ENCODE results near the gene FBXL15.

The FBXL15 gene

DNA sequence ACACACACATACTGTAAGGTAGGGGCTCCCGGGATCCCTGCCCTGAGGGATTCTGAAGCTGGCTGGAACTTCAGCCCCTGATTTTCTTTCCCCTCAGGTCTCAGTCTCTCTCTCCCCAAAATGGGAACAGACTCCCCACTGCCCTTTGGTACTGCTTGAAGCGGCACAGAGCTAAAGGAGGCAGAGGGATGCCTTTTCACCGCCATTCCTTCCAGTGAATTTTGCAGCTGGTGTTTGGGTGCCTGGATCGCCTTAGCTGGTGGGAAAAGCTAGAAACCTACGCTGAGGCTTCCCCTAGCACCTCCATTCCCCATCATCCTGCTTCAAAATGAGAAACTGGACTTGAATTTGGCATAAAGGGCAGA, 14.5 kb downstream of the FBXL15 start:
- Histone ChIP-seq H3K4me3 (no peak overlapping the region), H3K9me3 (ENCODE audit: low read depth, low read length) (no peaks in the 10 kb centered on the region), H3K9ac (ENCODE audit: insufficient read length) (no peak overlapping the region), H3K27ac (no peak overlapping the region), H3K36me3 (ENCODE audit: insufficient read depth, low read length) (no peaks in the 10 kb centered on the region)
- DNase-seq (ENCODE audit: low read depth, low spot score): no peak
- no peak for TF ChIP-seq POLR2AphosphoS5 (IDR thresholded peaks at IDR 0.05; ENCODE audit: borderline replicate concordance, low read depth, low read length)

DNA sequence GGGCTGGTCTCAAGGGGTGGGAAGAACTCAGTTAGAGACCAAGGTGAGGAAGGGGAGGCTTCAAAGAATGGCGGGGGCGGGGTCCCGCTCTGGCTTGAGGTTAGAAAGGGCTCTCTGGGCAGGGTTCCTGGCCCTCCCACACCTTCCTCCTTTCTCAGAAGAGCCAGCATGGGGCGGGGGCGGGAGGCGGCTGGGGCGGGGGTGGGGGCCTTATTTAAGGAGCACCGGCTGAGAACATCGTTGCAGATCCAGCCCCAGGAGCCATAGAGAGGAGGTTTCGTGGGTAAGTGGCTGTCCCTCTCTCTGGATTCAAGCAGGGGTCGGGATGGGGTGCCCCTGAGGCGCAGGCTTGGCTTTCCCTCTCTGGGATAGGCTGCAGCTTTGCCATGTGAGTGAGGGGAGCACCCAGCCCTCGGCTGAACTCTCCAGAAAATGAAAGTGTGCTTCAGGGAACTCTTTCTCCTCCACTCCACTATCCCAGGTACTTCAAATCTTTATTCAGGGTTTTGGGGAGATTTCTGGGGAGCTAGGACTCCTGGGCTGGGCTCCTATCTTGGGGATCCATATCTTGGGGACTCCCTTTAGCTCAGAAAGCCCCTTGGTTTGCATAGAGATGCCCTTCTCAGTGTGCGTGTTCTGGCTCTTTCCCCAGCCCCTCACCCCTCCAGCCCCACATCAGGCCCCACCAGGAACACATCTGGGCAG, 15.0 kb downstream of the FBXL15 start:
- no peak for DNase-seq (ENCODE audit: low read depth, low spot score)
- no peaks in the 10 kb centered on the region for H3K9me3 ChIP-seq (ENCODE audit: low read depth, low read length)
- H3K4me3 ChIP-seq: no peak overlapping the region
- no peak overlapping the region for H3K27ac ChIP-seq
- no peaks in the 10 kb centered on the region for H3K36me3 ChIP-seq (ENCODE audit: insufficient read depth, low read length)
- H3K9ac ChIP-seq (ENCODE audit: insufficient read length): no peak overlapping the region
- TF ChIP-seq POLR2AphosphoS5 (IDR thresholded peaks at IDR 0.05; ENCODE audit: borderline replicate concordance, low read depth, low read length) (no peak; the same call in 1 of the 2 replicates), FOXP2 (optimal IDR thresholded peaks at IDR 0.05; ENCODE audit: control extremely low read depth, extremely low read length, insufficient read depth) (no peak), EZH2 (IDR thresholded peaks at IDR 0.05) (no peak)

GRCh38 chr10:102436312-102436711, 15.7 kb downstream of the FBXL15 start:
- no peaks in the 10 kb centered on the region for H3K36me3 ChIP-seq (ENCODE audit: insufficient read depth, low read length)
- TF ChIP-seq EZH2 (IDR thresholded peaks at IDR 0.05) (no peak), POLR2AphosphoS5 (IDR thresholded peaks at IDR 0.05; ENCODE audit: borderline replicate concordance, low read depth, low read length) (no peak), FOXP2 (optimal IDR thresholded peaks at IDR 0.05; ENCODE audit: control extremely low read depth, extremely low read length, insufficient read depth) (no peak)
- no peak overlapping the region for H3K4me3 ChIP-seq
- no peak overlapping the region for H3K9ac ChIP-seq (ENCODE audit: insufficient read length)
- H3K9me3 ChIP-seq (ENCODE audit: low read depth, low read length): no peaks in the 10 kb centered on the region
- DNase-seq (ENCODE audit: low read depth, low spot score): no peak
- no peak overlapping the region for H3K27ac ChIP-seq

GRCh38 chr10:102437515-102437914, 16.9 kb downstream of the FBXL15 start:
- H3K36me3 ChIP-seq (ENCODE audit: insufficient read depth, low read length): no peaks in the 10 kb centered on the region
- no peaks in the 10 kb centered on the region for H3K9me3 ChIP-seq (ENCODE audit: low read depth, low read length)
- H3K4me3 ChIP-seq: no peak overlapping the region
- H3K27ac ChIP-seq: no peak overlapping the region
- DNase-seq (ENCODE audit: low read depth, low spot score): no peak
- TF ChIP-seq EZH2 (IDR thresholded peaks at IDR 0.05) (no peak), FOXP2 (optimal IDR thresholded peaks at IDR 0.05; ENCODE audit: control extremely low read depth, extremely low read length, insufficient read depth) (no peak), POLR2AphosphoS5 (IDR thresholded peaks at IDR 0.05; ENCODE audit: borderline replicate concordance, low read depth, low read length) (no peak)
- no peak overlapping the region for H3K9ac ChIP-seq (ENCODE audit: insufficient read length)

GRCh38 chr10:102438374-102438773, 17.7 kb downstream of the FBXL15 start:
- no peak for DNase-seq (ENCODE audit: low read depth, low spot score)
- H3K9ac ChIP-seq (ENCODE audit: insufficient read length): no peak overlapping the region
- no peaks in the 10 kb centered on the region for H3K9me3 ChIP-seq (ENCODE audit: low read depth, low read length)
- H3K4me3 ChIP-seq: no peak overlapping the region
- TF ChIP-seq FOXP2 (optimal IDR thresholded peaks at IDR 0.05; ENCODE audit: control extremely low read depth, extremely low read length, insufficient read depth) (no peak), POLR2AphosphoS5 (IDR thresholded peaks at IDR 0.05; ENCODE audit: borderline replicate concordance, low read depth, low read length) (no peak), EZH2 (IDR thresholded peaks at IDR 0.05) (no peak)
- H3K36me3 ChIP-seq (ENCODE audit: insufficient read depth, low read length): no peaks in the 10 kb centered on the region
- H3K27ac ChIP-seq: no peak overlapping the region

DNA sequence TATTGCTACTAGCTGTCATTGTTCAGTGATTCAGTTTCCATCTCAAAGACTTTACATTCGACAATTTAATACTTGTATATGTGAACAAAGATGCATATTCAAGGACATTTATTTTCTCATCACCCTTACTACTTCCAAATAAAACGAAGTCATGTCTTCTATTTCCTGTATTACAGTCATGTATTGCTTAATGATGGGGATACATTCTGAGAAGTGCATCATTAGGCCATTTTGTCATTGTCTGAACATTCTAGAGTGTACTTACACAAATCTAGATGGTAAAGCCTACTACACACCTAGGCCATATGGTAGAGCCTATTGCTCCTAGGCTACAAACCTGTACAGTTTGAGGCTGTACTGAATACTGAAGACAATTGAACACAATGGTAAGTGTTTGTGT, 24.2 kb downstream of the FBXL15 start:
- Histone ChIP-seq H3K27ac (no peak overlapping the region), H3K4me3 (no peak overlapping the region), H3K9ac (ENCODE audit: insufficient read length) (no peak overlapping the region), H3K9me3 (ENCODE audit: low read depth, low read length) (no peaks in the 10 kb centered on the region), H3K36me3 (ENCODE audit: insufficient read depth, low read length) (no peaks in the 10 kb centered on the region)
- TF ChIP-seq FOXP2 (optimal IDR thresholded peaks at IDR 0.05; ENCODE audit: control extremely low read depth, extremely low read length, insufficient read depth) (no peak), EZH2 (IDR thresholded peaks at IDR 0.05) (no peak), POLR2AphosphoS5 (IDR thresholded peaks at IDR 0.05; ENCODE audit: borderline replicate concordance, low read depth, low read length) (no peak)
- DNase-seq (ENCODE audit: low read depth, low spot score): no peak

DNA sequence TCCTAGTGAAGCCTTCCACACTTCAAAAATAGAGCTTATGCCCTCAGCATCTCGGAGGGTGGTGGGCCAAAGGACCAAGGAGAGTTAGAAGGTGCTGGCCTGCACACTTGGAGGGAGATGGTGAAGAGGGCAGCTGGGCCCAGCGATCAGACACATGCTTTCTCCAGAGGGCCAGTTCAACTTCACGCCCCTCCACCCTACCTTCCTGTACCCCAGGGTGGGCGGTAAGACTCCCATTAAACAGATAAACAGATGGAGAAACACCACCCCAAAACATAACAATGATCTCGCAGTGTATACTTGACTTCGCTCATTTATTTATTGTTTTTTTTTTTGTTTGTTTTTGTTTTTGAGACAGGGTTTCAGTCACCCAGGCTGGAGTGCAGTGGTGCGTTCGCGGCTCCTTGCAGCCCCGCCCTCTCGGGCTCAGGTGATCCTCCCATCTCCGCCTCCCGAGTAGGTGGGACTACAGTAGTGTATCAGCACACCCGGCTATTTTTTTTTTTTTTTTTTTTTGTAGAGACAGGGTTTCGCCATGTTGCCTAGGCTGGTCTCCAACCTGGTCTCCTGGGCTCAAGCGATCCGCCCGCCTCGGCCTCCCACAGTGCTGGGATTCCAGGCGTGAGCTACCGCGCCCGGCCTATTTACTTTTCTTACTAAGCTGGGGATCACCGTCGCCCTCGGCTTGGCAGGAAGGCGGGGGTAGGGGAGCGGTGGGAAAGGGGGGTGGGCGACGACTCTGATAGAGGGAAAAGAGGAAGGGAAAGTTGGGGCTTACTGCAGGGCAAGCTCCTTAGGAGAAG, 28.9 kb downstream of the FBXL15 start:
- peak overlapping the region; percentile 54; the same call in 1 of the 2 replicates for H3K27ac ChIP-seq
- no peak for DNase-seq (ENCODE audit: low read depth, low spot score)
- peak overlapping the region; percentile 82 for H3K4me3 ChIP-seq
- TF ChIP-seq POLR2AphosphoS5 (IDR thresholded peaks at IDR 0.05; ENCODE audit: borderline replicate concordance, low read depth, low read length): peak; percentile 32; the same call in 1 of the 2 replicates
- TF ChIP-seq FOXP2 (optimal IDR thresholded peaks at IDR 0.05; ENCODE audit: control extremely low read depth, extremely low read length, insufficient read depth): no peak
- no peaks in the 10 kb centered on the region for H3K36me3 ChIP-seq (ENCODE audit: insufficient read depth, low read length)
- peak overlapping the region; percentile 75 for H3K9ac ChIP-seq (ENCODE audit: insufficient read length)
- no peaks in the 10 kb centered on the region for H3K9me3 ChIP-seq (ENCODE audit: low read depth, low read length)

DNA sequence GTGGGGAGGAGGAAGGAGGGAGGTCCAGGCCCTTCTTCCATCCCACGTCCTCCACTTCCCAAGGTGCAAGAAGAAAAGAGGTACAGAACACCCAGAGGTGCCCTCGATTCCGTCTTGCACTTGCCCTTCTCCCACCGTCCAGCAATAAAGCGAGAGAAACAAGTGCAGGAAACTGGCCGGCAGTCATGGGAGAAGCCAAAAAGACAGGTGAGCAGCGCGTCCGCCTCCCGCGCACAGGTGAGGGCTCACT, 29.4 kb downstream of the FBXL15 start:
- peak overlapping the region; percentile 54; the same call in 1 of the 2 replicates for H3K27ac ChIP-seq
- DNase-seq (ENCODE audit: low read depth, low spot score): no peak

More for the DNA sequence above, 29.4 kb downstream of the FBXL15 start:
- TF ChIP-seq POLR2AphosphoS5 (IDR thresholded peaks at IDR 0.05; ENCODE audit: borderline replicate concordance, low read depth, low read length): no peak; the same call in 1 of the 2 replicates
- peak overlapping the region; percentile 82 for H3K4me3 ChIP-seq
- no peaks in the 10 kb centered on the region for H3K36me3 ChIP-seq (ENCODE audit: insufficient read depth, low read length)
- no peaks in the 10 kb centered on the region for H3K9me3 ChIP-seq (ENCODE audit: low read depth, low read length)
- H3K9ac ChIP-seq (ENCODE audit: insufficient read length): peak overlapping the region; percentile 75

All from SK-N-MC (cell line).